ENCODE results near the gene UVRAG. TPM values are rescaled to one million over a fixed set of nuclear protein-coding genes. Genes with fewer than 3 reads are reported as not detected.

The UVRAG gene
- polyA plus RNA-seq, 2 donors, result 3.1 to 3.8 TPM

GRCh38 chr11:75773595-75774353 is 41.2 kb upstream of the UVRAG start:
- H3K4me1 ChIP-seq (ENCODE audit: control insufficient read depth in 2 of 2, insufficient read depth in 2 of 2, low read length in 1 of 2), result peaks cover 0 to 7% of the 10 kb centered on the region in 2 donors
- peak overlapping the region in 1 of 2 donors; percentile 47 for H3K27ac ChIP-seq (ENCODE audit: low read depth in 2 of 2, low read length in 1 of 2)

GRCh38 chr11:75775056-75775455 is 40.0 kb upstream of the UVRAG start:
- Histone ChIP-seq H3K36me3 (ENCODE audit: control insufficient read depth in 2 of 2, insufficient read depth in 2 of 2, low read length in 1 of 2) (no peaks in the 10 kb centered on the region), H3K9me3 (ENCODE audit: control insufficient read depth in 2 of 2, insufficient read depth in 1 of 2, low read depth in 1 of 2, low read length in 1 of 2) (no peaks in the 10 kb centered on the region), H3K4me1 (ENCODE audit: control insufficient read depth in 2 of 2, insufficient read depth in 2 of 2, low read length in 1 of 2) (no peaks in the 10 kb centered on the region), H3K27ac (ENCODE audit: low read depth in 2 of 2, low read length in 1 of 2) (no peak overlapping the region), H3K4me3 (ENCODE audit: low read depth in 1 of 2, low read length in 2 of 2) (no peak overlapping the region), H3K27me3 (ENCODE audit: control insufficient read depth in 1 of 2, insufficient read depth in 2 of 2, low read length in 2 of 2) (no peaks in the 10 kb centered on the region)
- 95 to 98% methylated on average over 3 of the region's 3 CpGs for WGBS, 2 donors

More at GRCh38 chr11:75773595-75774353, 41.2 kb upstream of the UVRAG start:
- WGBS, 2 donors, result 71% methylated on average over 5 of the region's 5 CpGs
- no peak overlapping the region for H3K4me3 ChIP-seq (ENCODE audit: low read depth in 1 of 2, low read length in 2 of 2)
- no peaks in the 10 kb centered on the region for H3K27me3 ChIP-seq (ENCODE audit: control insufficient read depth in 1 of 2, insufficient read depth in 2 of 2, low read length in 2 of 2)
- H3K9me3 ChIP-seq (ENCODE audit: control insufficient read depth in 2 of 2, insufficient read depth in 1 of 2, low read depth in 1 of 2, low read length in 1 of 2), result no peaks in the 10 kb centered on the region
- no peaks in the 10 kb centered on the region for H3K36me3 ChIP-seq (ENCODE audit: control insufficient read depth in 2 of 2, insufficient read depth in 2 of 2, low read length in 1 of 2)

- no peak overlapping the region for H3K27ac ChIP-seq (ENCODE audit: low read depth in 2 of 2, low read length in 1 of 2)
- no peaks in the 10 kb centered on the region for H3K9me3 ChIP-seq (ENCODE audit: control insufficient read depth in 2 of 2, insufficient read depth in 1 of 2, low read depth in 1 of 2, low read length in 1 of 2)
- 94 to 95% methylated on average over 4 of the region's 4 CpGs for WGBS, 2 donors
- H3K4me1 ChIP-seq (ENCODE audit: control insufficient read depth in 2 of 2, insufficient read depth in 2 of 2, low read length in 1 of 2), result no peaks in the 10 kb centered on the region
- no peaks in the 10 kb centered on the region for H3K27me3 ChIP-seq (ENCODE audit: control insufficient read depth in 1 of 2, insufficient read depth in 2 of 2, low read length in 2 of 2)
- H3K36me3 ChIP-seq (ENCODE audit: control insufficient read depth in 2 of 2, insufficient read depth in 2 of 2, low read length in 1 of 2), result no peaks in the 10 kb centered on the region
- no peak overlapping the region for H3K4me3 ChIP-seq (ENCODE audit: low read depth in 1 of 2, low read length in 2 of 2)
Observed at GRCh38 chr11:75776546-75776945, 38.5 kb upstream of the UVRAG start.

- WGBS, 2 donors, result 87 to 90% methylated on average over 13 of the region's 13 CpGs
- no peak overlapping the region for H3K4me3 ChIP-seq (ENCODE audit: low read depth in 1 of 2, low read length in 2 of 2)
- H3K36me3 ChIP-seq (ENCODE audit: control insufficient read depth in 2 of 2, insufficient read depth in 2 of 2, low read length in 1 of 2), result no peaks in the 10 kb centered on the region
- H3K9me3 ChIP-seq (ENCODE audit: control insufficient read depth in 2 of 2, insufficient read depth in 1 of 2, low read depth in 1 of 2, low read length in 1 of 2), result no peaks in the 10 kb centered on the region
- no peaks in the 10 kb centered on the region for H3K4me1 ChIP-seq (ENCODE audit: control insufficient read depth in 2 of 2, insufficient read depth in 2 of 2, low read length in 1 of 2)
- H3K27ac ChIP-seq (ENCODE audit: low read depth in 2 of 2, low read length in 1 of 2), result no peak overlapping the region
- no peaks in the 10 kb centered on the region for H3K27me3 ChIP-seq (ENCODE audit: control insufficient read depth in 1 of 2, insufficient read depth in 2 of 2, low read length in 2 of 2)
Observed at GRCh38 chr11:75777461-75778110, 37.4 kb upstream of the UVRAG start.

- H3K4me1 ChIP-seq (ENCODE audit: control insufficient read depth in 2 of 2, insufficient read depth in 2 of 2, low read length in 1 of 2), result no peaks in the 10 kb centered on the region
- no peak overlapping the region for H3K27ac ChIP-seq (ENCODE audit: low read depth in 2 of 2, low read length in 1 of 2)
- no peaks in the 10 kb centered on the region for H3K9me3 ChIP-seq (ENCODE audit: control insufficient read depth in 2 of 2, insufficient read depth in 1 of 2, low read depth in 1 of 2, low read length in 1 of 2)
- H3K36me3 ChIP-seq (ENCODE audit: control insufficient read depth in 2 of 2, insufficient read depth in 2 of 2, low read length in 1 of 2), result no peaks in the 10 kb centered on the region
- no peaks in the 10 kb centered on the region for H3K27me3 ChIP-seq (ENCODE audit: control insufficient read depth in 1 of 2, insufficient read depth in 2 of 2, low read length in 2 of 2)
- WGBS, 2 donors, result 89 to 90% methylated on average over 5 of the region's 5 CpGs
- H3K4me3 ChIP-seq (ENCODE audit: low read depth in 1 of 2, low read length in 2 of 2), result no peak overlapping the region
Observed at GRCh38 chr11:75778962-75779361, 36.0 kb upstream of the UVRAG start.

GRCh38 chr11:75779960-75780359 is 35.0 kb upstream of the UVRAG start:
- H3K36me3 ChIP-seq (ENCODE audit: control insufficient read depth in 2 of 2, insufficient read depth in 2 of 2, low read length in 1 of 2), result no peaks in the 10 kb centered on the region
- 62 to 66% methylated on average over 2 of the region's 2 CpGs for WGBS, 2 donors

GRCh38 chr11:75780888-75781287 is 34.1 kb upstream of the UVRAG start:
- H3K4me1 ChIP-seq (ENCODE audit: control insufficient read depth in 2 of 2, insufficient read depth in 2 of 2, low read length in 1 of 2), result no peaks in the 10 kb centered on the region
- H3K27me3 ChIP-seq (ENCODE audit: control insufficient read depth in 1 of 2, insufficient read depth in 2 of 2, low read length in 2 of 2), result no peaks in the 10 kb centered on the region
- H3K4me3 ChIP-seq (ENCODE audit: low read depth in 1 of 2, low read length in 2 of 2), result no peak overlapping the region
- WGBS, 2 donors, result 90 to 91% methylated on average over 3 of the region's 3 CpGs
- no peak overlapping the region for H3K27ac ChIP-seq (ENCODE audit: low read depth in 2 of 2, low read length in 1 of 2)
- H3K36me3 ChIP-seq (ENCODE audit: control insufficient read depth in 2 of 2, insufficient read depth in 2 of 2, low read length in 1 of 2), result no peaks in the 10 kb centered on the region
- H3K9me3 ChIP-seq (ENCODE audit: control insufficient read depth in 2 of 2, insufficient read depth in 1 of 2, low read depth in 1 of 2, low read length in 1 of 2), result no peaks in the 10 kb centered on the region

More at GRCh38 chr11:75779960-75780359, 35.0 kb upstream of the UVRAG start:
- Histone ChIP-seq H3K4me1 (ENCODE audit: control insufficient read depth in 2 of 2, insufficient read depth in 2 of 2, low read length in 1 of 2) (no peaks in the 10 kb centered on the region), H3K27ac (ENCODE audit: low read depth in 2 of 2, low read length in 1 of 2) (no peak overlapping the region), H3K27me3 (ENCODE audit: control insufficient read depth in 1 of 2, insufficient read depth in 2 of 2, low read length in 2 of 2) (no peaks in the 10 kb centered on the region), H3K9me3 (ENCODE audit: control insufficient read depth in 2 of 2, insufficient read depth in 1 of 2, low read depth in 1 of 2, low read length in 1 of 2) (no peaks in the 10 kb centered on the region), H3K4me3 (ENCODE audit: low read depth in 1 of 2, low read length in 2 of 2) (no peak overlapping the region)

- no peaks in the 10 kb centered on the region for H3K4me1 ChIP-seq (ENCODE audit: control insufficient read depth in 2 of 2, insufficient read depth in 2 of 2, low read length in 1 of 2)
- no peaks in the 10 kb centered on the region for H3K9me3 ChIP-seq (ENCODE audit: control insufficient read depth in 2 of 2, insufficient read depth in 1 of 2, low read depth in 1 of 2, low read length in 1 of 2)
- 91 to 95% methylated on average over 7 of the region's 7 CpGs for WGBS, 2 donors
- H3K27ac ChIP-seq (ENCODE audit: low read depth in 2 of 2, low read length in 1 of 2), result no peak overlapping the region
- H3K4me3 ChIP-seq (ENCODE audit: low read depth in 1 of 2, low read length in 2 of 2), result no peak overlapping the region
- no peaks in the 10 kb centered on the region for H3K36me3 ChIP-seq (ENCODE audit: control insufficient read depth in 2 of 2, insufficient read depth in 2 of 2, low read length in 1 of 2)
- no peaks in the 10 kb centered on the region for H3K27me3 ChIP-seq (ENCODE audit: control insufficient read depth in 1 of 2, insufficient read depth in 2 of 2, low read length in 2 of 2)
Observed at GRCh38 chr11:75781296-75781695, 33.7 kb upstream of the UVRAG start.

- H3K4me3 ChIP-seq (ENCODE audit: low read depth in 1 of 2, low read length in 2 of 2), result no peak overlapping the region
- H3K9me3 ChIP-seq (ENCODE audit: control insufficient read depth in 2 of 2, insufficient read depth in 1 of 2, low read depth in 1 of 2, low read length in 1 of 2), result no peaks in the 10 kb centered on the region
- H3K36me3 ChIP-seq (ENCODE audit: control insufficient read depth in 2 of 2, insufficient read depth in 2 of 2, low read length in 1 of 2), result no peaks in the 10 kb centered on the region
- H3K4me1 ChIP-seq (ENCODE audit: control insufficient read depth in 2 of 2, insufficient read depth in 2 of 2, low read length in 1 of 2), result no peaks in the 10 kb centered on the region
- H3K27ac ChIP-seq (ENCODE audit: low read depth in 2 of 2, low read length in 1 of 2), result no peak overlapping the region
- WGBS, 2 donors, result 92 to 95% methylated on average over 9 of the region's 9 CpGs
- no peaks in the 10 kb centered on the region for H3K27me3 ChIP-seq (ENCODE audit: control insufficient read depth in 1 of 2, insufficient read depth in 2 of 2, low read length in 2 of 2)
Observed at GRCh38 chr11:75781831-75782230, 33.2 kb upstream of the UVRAG start.
